ENCODE results near the gene MDGA2. TPM values are rescaled to one million over a fixed set of nuclear protein-coding genes. Genes with fewer than 3 reads are reported as not detected.
"Not testable (repeated sequence)": the region's sequence is repeated elsewhere in the genome, so short reads cannot be mapped to it uniquely, and the experiment has no call there.

MDGA2 gene
- total RNA-seq, 5 donors from 2014 or later (not counting 1 experiment from before 2014, with no cell fraction given), result not detected

GRCh38 chr14:47189911-47190484 lies 485.4 kb downstream of the MDGA2 start:
- CTCF ChIA-PET, result no interaction called here
- Mint-ChIP-seq H3K9me3 (peaks cover 6 to 10% (median 7%) of the 10 kb centered on the region in 3 donors), H3K27me3 (no peaks in the 10 kb centered on the region), H3K4me1 (no peaks in the 10 kb centered on the region), H3K36me3 (no peaks in the 10 kb centered on the region), H3K27ac (no peak overlapping the region), H3K4me3 (no peak overlapping the region)
- Histone ChIP-seq H3K27ac (ENCODE audit: low read length) (no peak overlapping the region), H3K36me3 (ENCODE audit: control insufficient read depth in 2 of 2, extremely low read depth in 1 of 2, insufficient read depth in 1 of 2, low read length in 1 of 2) (no peaks in the 10 kb centered on the region), H3K27me3 (replicated peaks in 1 of 2; ENCODE audit: control insufficient read depth in 2 of 2, extremely low read depth in 1 of 2, insufficient read depth in 2 of 2, low read length in 1 of 2) (no peaks in the 10 kb centered on the region), H3K4me3 (ENCODE audit: control insufficient read depth in 1 of 2, extremely low read depth in 1 of 2, low read length in 1 of 2) (no peak overlapping the region), H3K9me3 (no peaks in the 10 kb centered on the region), H3K4me1 (ENCODE audit: control insufficient read depth in 1 of 2, extremely low read depth in 1 of 2, insufficient read depth in 2 of 2, low read length in 2 of 2) (no peaks in the 10 kb centered on the region)
- POLR2A ChIA-PET, result no interaction called here
- WGBS (ENCODE audit: insufficient coverage), result 100% methylated on average over 1 of the region's 5 CpGs
- ATAC-seq (replicated peaks in 1 of 4), result no peak
- no peak for DNase-seq

- ATAC-seq (replicated peaks in 1 of 4), result no peak
- CTCF ChIA-PET, result no interaction called here
- no peaks in the 10 kb centered on the region for H3K4me1 Mint-ChIP-seq
Measured at GRCh38 chr14:47186486-47186885, 488.9 kb downstream of the MDGA2 start.

GRCh38 chr14:47179906-47180305 lies 495.5 kb downstream of the MDGA2 start:
- H3K36me3 Mint-ChIP-seq, result no peaks in the 10 kb centered on the region
- no peak overlapping the region for H3K4me3 Mint-ChIP-seq
- POLR2A ChIA-PET, result no interaction called here

More at GRCh38 chr14:47186486-47186885, 488.9 kb downstream of the MDGA2 start:
- Mint-ChIP-seq H3K27me3 (no peaks in the 10 kb centered on the region), H3K36me3 (no peaks in the 10 kb centered on the region), H3K27ac (no peak overlapping the region), H3K9me3 (peaks cover 3 to 7% (median 4%) of the 10 kb centered on the region in 3 donors), H3K4me3 (no peak overlapping the region)
- H3K9me3 ChIP-seq, result no peaks in the 10 kb centered on the region
- POLR2A ChIA-PET, result no interaction called here
- H3K27me3 ChIP-seq (replicated peaks in 1 of 2; ENCODE audit: control insufficient read depth in 2 of 2, extremely low read depth in 1 of 2, insufficient read depth in 2 of 2, low read length in 1 of 2), result no peaks in the 10 kb centered on the region
- H3K4me1 ChIP-seq (ENCODE audit: control insufficient read depth in 1 of 2, extremely low read depth in 1 of 2, insufficient read depth in 2 of 2, low read length in 2 of 2), result no peaks in the 10 kb centered on the region
- H3K27ac ChIP-seq (ENCODE audit: low read length), result no peak overlapping the region
- no peaks in the 10 kb centered on the region for H3K36me3 ChIP-seq (ENCODE audit: control insufficient read depth in 2 of 2, extremely low read depth in 1 of 2, insufficient read depth in 1 of 2, low read length in 1 of 2)
- no peak for DNase-seq
- no CpG with 5 or more reads among the region's 2 CpGs for WGBS (ENCODE audit: insufficient coverage)
- H3K4me3 ChIP-seq (ENCODE audit: control insufficient read depth in 1 of 2, extremely low read depth in 1 of 2, low read length in 1 of 2), result no peak overlapping the region

GRCh38 chr14:47171896-47172295 lies 503.5 kb downstream of the MDGA2 start:
- H3K27ac Mint-ChIP-seq; ATAC-seq (replicated peaks in 1 of 4); H3K27me3 ChIP-seq (replicated peaks in 1 of 2; ENCODE audit: control insufficient read depth in 2 of 2, extremely low read depth in 1 of 2, insufficient read depth in 2 of 2, low read length in 1 of 2); H3K9me3 ChIP-seq; H3K36me3 ChIP-seq (ENCODE audit: control insufficient read depth in 2 of 2, extremely low read depth in 1 of 2, insufficient read depth in 1 of 2, low read length in 1 of 2); H3K4me3 Mint-ChIP-seq; H3K4me3 ChIP-seq (ENCODE audit: control insufficient read depth in 1 of 2, extremely low read depth in 1 of 2, low read length in 1 of 2); H3K4me1 ChIP-seq (ENCODE audit: control insufficient read depth in 1 of 2, extremely low read depth in 1 of 2, insufficient read depth in 2 of 2, low read length in 2 of 2); H3K27me3 Mint-ChIP-seq; DNase-seq; POLR2A ChIA-PET; CTCF ChIA-PET; H3K4me1 Mint-ChIP-seq; H3K36me3 Mint-ChIP-seq; H3K27ac ChIP-seq (ENCODE audit: low read length): not testable (repeated sequence)
- peaks cover 9 to 18% (median 9%) of the 10 kb centered on the region in 3 donors for H3K9me3 Mint-ChIP-seq
- WGBS (ENCODE audit: insufficient coverage), result 72% methylated on average over 6 of the region's 10 CpGs

More at GRCh38 chr14:47179906-47180305, 495.5 kb downstream of the MDGA2 start:
- Mint-ChIP-seq H3K9me3 (peaks cover 4 to 10% (median 6%) of the 10 kb centered on the region in 3 donors), H3K27me3 (no peaks in the 10 kb centered on the region), H3K4me1 (no peaks in the 10 kb centered on the region), H3K27ac (no peak overlapping the region)
- Histone ChIP-seq H3K27me3 (replicated peaks in 1 of 2; ENCODE audit: control insufficient read depth in 2 of 2, extremely low read depth in 1 of 2, insufficient read depth in 2 of 2, low read length in 1 of 2) (no peaks in the 10 kb centered on the region), H3K36me3 (ENCODE audit: control insufficient read depth in 2 of 2, extremely low read depth in 1 of 2, insufficient read depth in 1 of 2, low read length in 1 of 2) (no peaks in the 10 kb centered on the region), H3K27ac (ENCODE audit: low read length) (no peak overlapping the region), H3K9me3 (no peaks in the 10 kb centered on the region), H3K4me1 (ENCODE audit: control insufficient read depth in 1 of 2, extremely low read depth in 1 of 2, insufficient read depth in 2 of 2, low read length in 2 of 2) (no peaks in the 10 kb centered on the region), H3K4me3 (ENCODE audit: control insufficient read depth in 1 of 2, extremely low read depth in 1 of 2, low read length in 1 of 2) (no peak overlapping the region)
- CTCF ChIA-PET, result no interaction called here
- no CpG with 5 or more reads among the region's 1 CpG for WGBS (ENCODE audit: insufficient coverage)
- DNase-seq, result no peak
- no peak for ATAC-seq (replicated peaks in 1 of 4)

GRCh38 chr14:47167402-47167801 lies 508.0 kb downstream of the MDGA2 start:
- ChIA-PET CTCF (no interaction called here), POLR2A (no interaction called here)
- Mint-ChIP-seq H3K27me3 (no peaks in the 10 kb centered on the region), H3K36me3 (no peaks in the 10 kb centered on the region), H3K9me3 (peaks cover 7 to 14% (median 8%) of the 10 kb centered on the region in 3 donors), H3K27ac (no peak overlapping the region), H3K4me1 (no peaks in the 10 kb centered on the region), H3K4me3 (no peak overlapping the region)
- ATAC-seq (replicated peaks in 1 of 4), result no peak
- H3K36me3 ChIP-seq (ENCODE audit: control insufficient read depth in 2 of 2, extremely low read depth in 1 of 2, insufficient read depth in 1 of 2, low read length in 1 of 2), result no peaks in the 10 kb centered on the region
- H3K4me1 ChIP-seq (ENCODE audit: control insufficient read depth in 1 of 2, extremely low read depth in 1 of 2, insufficient read depth in 2 of 2, low read length in 2 of 2), result no peaks in the 10 kb centered on the region
- no peaks in the 10 kb centered on the region for H3K9me3 ChIP-seq
- no CpG with 5 or more reads among the region's 1 CpG for WGBS (ENCODE audit: insufficient coverage)
- no peaks in the 10 kb centered on the region for H3K27me3 ChIP-seq (replicated peaks in 1 of 2; ENCODE audit: control insufficient read depth in 2 of 2, extremely low read depth in 1 of 2, insufficient read depth in 2 of 2, low read length in 1 of 2)
- H3K4me3 ChIP-seq (ENCODE audit: control insufficient read depth in 1 of 2, extremely low read depth in 1 of 2, low read length in 1 of 2), result no peak overlapping the region
- no peak for DNase-seq
- H3K27ac ChIP-seq (ENCODE audit: low read length), result no peak overlapping the region

GRCh38 chr14:47155395-47155794 lies 520.0 kb downstream of the MDGA2 start:
- WGBS (ENCODE audit: insufficient coverage), result 93% methylated on average over 13 of the region's 13 CpGs
- H3K9me3 ChIP-seq, result no peaks in the 10 kb centered on the region
- POLR2A ChIA-PET, result no interaction called here
- no peak overlapping the region for H3K27ac ChIP-seq (ENCODE audit: low read length)
- Mint-ChIP-seq H3K4me1 (no peaks in the 10 kb centered on the region), H3K4me3 (no peak overlapping the region), H3K27ac (no peak overlapping the region), H3K36me3 (no peaks in the 10 kb centered on the region), H3K9me3 (peaks cover 10 to 19% (median 11%) of the 10 kb centered on the region in 3 donors), H3K27me3 (no peaks in the 10 kb centered on the region)
- DNase-seq (no peak), ATAC-seq (replicated peaks in 1 of 4) (no peak)
- H3K27me3 ChIP-seq (replicated peaks in 1 of 2; ENCODE audit: control insufficient read depth in 2 of 2, extremely low read depth in 1 of 2, insufficient read depth in 2 of 2, low read length in 1 of 2), result no peaks in the 10 kb centered on the region
- H3K4me1 ChIP-seq (ENCODE audit: control insufficient read depth in 1 of 2, extremely low read depth in 1 of 2, insufficient read depth in 2 of 2, low read length in 2 of 2), result no peaks in the 10 kb centered on the region
- no peaks in the 10 kb centered on the region for H3K36me3 ChIP-seq (ENCODE audit: control insufficient read depth in 2 of 2, extremely low read depth in 1 of 2, insufficient read depth in 1 of 2, low read length in 1 of 2)
- H3K4me3 ChIP-seq (ENCODE audit: control insufficient read depth in 1 of 2, extremely low read depth in 1 of 2, low read length in 1 of 2), result no peak overlapping the region
- CTCF ChIA-PET, result no interaction called here

- H3K4me3 Mint-ChIP-seq, result no peak overlapping the region
- H3K9me3 ChIP-seq, result no peaks in the 10 kb centered on the region
- DNase-seq (no peak), ATAC-seq (replicated peaks in 1 of 4) (no peak)
- H3K27me3 Mint-ChIP-seq, result no peaks in the 10 kb centered on the region
- no peaks in the 10 kb centered on the region for H3K4me1 Mint-ChIP-seq
- ChIA-PET POLR2A (no interaction called here), CTCF (no interaction called here)
- no peaks in the 10 kb centered on the region for H3K27me3 ChIP-seq (replicated peaks in 1 of 2; ENCODE audit: control insufficient read depth in 2 of 2, extremely low read depth in 1 of 2, insufficient read depth in 2 of 2, low read length in 1 of 2)
- no peak overlapping the region for H3K27ac ChIP-seq (ENCODE audit: low read length)
- peaks cover 10 to 21% (median 15%) of the 10 kb centered on the region in 3 donors for H3K9me3 Mint-ChIP-seq
- H3K27ac Mint-ChIP-seq, result no peak overlapping the region
- H3K4me1 ChIP-seq (ENCODE audit: control insufficient read depth in 1 of 2, extremely low read depth in 1 of 2, insufficient read depth in 2 of 2, low read length in 2 of 2), result no peaks in the 10 kb centered on the region
- H3K36me3 Mint-ChIP-seq, result no peaks in the 10 kb centered on the region
- 94% methylated on average over 12 of the region's 14 CpGs for WGBS (ENCODE audit: insufficient coverage)
- no peak overlapping the region for H3K4me3 ChIP-seq (ENCODE audit: control insufficient read depth in 1 of 2, extremely low read depth in 1 of 2, low read length in 1 of 2)
- no peaks in the 10 kb centered on the region for H3K36me3 ChIP-seq (ENCODE audit: control insufficient read depth in 2 of 2, extremely low read depth in 1 of 2, insufficient read depth in 1 of 2, low read length in 1 of 2)
Measured at GRCh38 chr14:47154276-47154797, 521.1 kb downstream of the MDGA2 start.
